DMS79 (cell line): ENCODE results near the gene CACNA2D2.
A peak's percentile ranks its signal among the peaks of the same experiment; 100 is the strongest.

Experiments used
- DNase-seq: peaks from one replicate; lab custom pipeline; 2025; lab: John Stamatoyannopoulos, UW

The CACNA2D2 gene

DNA sequence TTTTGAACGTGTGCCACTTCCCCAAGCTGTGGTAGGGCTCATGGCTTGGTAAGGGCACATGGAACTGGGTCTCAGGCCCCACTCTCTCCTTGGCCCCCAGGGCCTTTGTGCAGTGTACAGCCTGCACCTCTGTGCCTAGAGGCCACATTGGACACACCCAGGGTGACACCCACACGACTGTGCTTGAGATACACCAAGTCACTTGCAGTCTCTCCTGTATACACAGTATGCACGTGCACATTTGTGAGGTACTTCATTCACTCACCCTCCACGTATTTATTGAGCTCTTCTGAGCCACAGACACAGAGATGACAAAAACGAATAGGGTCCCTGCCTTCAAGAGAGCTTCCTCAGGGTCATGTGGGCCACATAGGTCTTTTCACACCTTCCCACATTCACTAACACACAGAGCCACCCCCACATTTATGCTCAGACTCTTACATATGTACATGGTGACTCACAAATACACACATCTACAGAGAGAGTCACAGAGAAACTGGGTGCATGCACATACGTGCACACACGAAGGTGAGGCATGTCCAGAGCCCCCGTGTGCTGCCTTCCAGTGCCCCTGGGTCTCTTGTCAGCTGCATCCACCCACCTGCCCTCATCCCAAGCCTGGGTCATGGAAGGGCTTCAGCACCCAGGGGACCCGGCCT, 134.3 kb downstream of the CACNA2D2 start:
- DNase-seq = no peak

DNA sequence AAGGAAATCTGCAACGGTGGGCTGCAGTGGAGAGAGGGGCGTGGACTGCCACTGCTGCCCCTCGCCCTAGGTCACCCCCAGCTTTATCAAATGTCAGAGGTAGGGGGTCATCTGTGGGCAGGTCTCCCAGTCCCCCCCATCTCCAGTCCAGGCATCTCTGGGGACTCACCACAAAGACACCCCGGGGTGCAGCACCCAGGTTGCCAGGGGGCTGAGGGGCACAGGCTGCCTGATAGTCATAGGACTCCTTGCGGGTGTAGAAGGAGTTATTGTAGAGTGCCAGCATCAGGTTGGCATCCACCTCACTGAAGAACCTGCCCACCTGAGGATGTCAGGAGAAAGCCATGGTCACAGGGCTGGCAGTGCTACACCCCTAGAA, 137.6 kb downstream of the CACNA2D2 start:
- DNase-seq = no peak

DNA sequence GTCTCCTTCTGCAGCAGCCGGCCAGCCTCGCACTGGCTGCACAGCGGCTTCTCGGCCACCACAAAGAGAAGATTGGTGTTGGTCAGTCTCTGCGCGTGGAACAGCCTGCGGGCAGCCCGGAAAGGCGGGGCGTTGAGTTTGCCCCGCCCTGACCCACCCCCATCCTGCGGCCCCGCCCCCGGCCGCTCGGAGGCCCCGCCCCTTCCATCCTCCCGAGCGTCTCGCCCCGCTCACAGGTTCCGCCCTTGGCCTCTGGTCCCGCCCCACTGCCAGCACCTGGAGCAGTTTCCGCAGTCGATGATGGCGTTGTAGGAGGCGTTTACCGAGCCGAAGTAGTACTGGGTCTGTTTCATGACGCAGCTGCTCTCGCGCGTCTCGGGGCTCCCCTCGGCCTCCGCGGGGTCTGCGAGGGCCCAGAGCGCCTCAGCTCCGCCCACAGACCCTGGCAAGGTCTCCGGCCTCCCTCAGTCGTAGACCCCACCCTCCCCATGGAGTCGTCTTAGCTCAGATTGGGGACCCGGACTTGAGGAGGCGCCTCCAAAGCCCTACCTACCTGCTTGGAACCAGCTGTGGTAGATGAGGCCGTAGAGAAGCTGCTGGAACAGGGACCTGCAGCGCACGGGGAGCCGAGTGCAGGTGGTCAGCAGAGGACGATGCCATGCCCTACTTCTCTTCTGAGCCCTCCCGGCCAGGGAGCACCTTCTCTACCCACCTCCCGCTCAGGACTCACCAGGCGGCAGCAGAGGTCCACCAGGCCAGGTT, 138.2 kb downstream of the CACNA2D2 start:
- no peak for DNase-seq

DNA sequence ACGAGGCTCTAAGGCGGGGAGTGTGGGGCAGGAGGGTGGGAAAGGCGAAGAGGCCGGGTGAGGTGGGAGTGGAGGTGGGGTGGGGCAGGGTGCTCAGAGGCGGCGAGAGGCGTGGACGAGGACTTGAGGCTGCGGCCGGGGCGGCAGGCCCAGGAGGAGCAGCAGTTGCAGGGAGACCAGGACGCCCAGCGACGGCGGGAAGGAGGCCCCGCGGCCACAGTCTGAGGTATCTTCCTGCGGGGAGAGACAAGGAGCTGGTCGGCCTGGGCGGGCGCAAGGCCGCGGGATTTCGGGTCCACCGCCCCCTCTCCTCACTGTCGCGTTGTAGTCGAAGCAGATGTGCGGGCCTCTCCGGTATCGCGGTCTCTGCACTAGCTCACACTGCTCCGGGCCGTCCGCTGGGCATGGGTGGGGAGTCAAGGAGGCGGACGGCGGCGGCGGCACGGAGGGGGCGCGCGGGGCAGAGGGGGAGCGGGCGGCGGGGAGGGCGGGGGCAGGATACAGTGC, 138.8 kb downstream of the CACNA2D2 start:
- no peak for DNase-seq

DNA sequence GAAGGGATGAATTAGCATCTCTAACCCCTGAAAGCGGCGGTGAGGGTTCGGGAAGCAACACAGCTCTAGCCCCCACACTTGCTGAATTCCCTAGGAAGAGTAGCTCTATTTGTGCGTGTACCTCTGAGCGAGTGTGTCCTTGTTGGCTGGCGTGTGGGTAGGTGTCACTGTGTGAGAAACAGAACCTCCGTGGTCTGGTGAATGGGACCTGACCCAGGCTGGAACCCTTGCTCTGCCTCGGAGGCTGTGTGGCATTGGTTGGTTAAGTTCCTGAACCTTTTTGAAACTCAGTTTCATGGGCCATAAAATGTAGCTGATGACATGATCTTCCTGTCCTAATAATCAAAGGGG, 143.7 kb downstream of the CACNA2D2 start:
- no peak for DNase-seq

DNA sequence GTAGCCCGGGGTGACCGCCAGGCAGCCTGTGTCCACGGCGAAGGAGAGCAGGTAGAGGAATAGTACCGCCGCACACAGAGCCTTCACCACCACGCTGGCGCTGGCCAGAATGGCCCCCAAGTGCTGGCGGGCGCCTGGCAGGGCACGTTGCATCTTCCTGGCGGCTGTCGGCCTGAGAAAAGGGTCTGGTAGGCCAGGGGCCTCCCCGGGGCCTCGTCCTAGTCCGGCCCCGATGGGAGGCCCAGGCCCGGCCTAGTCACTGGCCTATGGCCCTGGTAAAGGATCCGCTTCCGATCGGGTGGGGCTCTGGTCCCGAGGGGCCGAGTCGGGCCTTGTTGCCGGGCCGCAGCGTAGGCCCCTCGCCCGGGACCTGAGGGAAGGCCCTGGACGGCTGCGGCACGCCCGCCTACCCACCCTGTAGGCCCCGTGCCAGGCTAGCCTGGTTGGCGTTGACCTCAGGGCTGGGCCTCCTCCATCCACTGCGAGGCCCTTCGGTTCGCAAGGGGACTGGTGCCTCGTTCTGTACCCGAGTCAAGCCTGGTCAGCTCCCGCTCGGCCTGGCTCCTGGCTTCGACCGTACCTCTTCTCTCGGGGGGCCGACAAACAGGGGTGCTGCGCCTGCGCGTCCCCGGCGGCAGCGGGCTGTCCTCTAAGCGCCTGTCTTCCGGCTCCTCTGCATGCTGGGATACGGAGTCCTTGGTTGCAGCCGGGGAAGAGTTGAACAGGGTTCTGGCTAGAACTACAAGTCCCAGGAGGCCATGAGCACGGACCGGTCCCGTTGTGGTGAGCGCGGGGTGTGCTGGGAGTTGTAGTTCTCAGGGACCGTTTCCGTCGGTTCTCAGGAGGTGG, 144.3 kb downstream of the CACNA2D2 start, which contains the start of gene TMEM115:
Gene TMEM115 (minus strand): TSS at position 611 of the 849 bp plus-strand sequence. CDS start 458 bp downstream, at position 153.
- DNase-seq = peak; percentile 90

DNA sequence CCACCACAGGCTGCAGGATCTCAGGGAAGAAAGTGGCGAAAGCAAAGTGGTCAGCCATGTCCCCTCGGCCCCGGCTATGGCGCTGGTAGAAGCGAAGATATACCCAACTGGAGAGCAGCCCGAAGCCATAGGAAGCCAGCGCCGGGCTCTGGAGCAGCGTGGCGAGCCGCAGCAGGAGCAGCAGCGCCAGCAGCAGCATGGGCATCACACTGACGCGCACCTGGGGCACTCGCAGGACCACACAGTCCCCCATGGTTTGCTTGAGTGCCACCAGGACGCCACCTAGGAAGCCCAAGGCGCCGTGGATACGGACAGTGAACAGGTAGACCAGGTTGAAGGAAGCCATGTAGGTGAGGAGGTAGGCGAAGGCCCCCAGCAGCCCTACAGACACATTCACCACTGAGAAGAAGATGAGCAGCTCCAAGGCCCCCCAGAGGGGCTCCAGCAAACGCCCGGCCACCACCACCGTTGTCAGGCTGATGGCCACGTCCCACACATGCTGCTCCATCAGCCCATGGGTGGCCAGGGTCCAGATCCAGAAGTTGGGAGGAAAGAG, 145.0 kb downstream of the CACNA2D2 start:
- no peak for DNase-seq

DNA sequence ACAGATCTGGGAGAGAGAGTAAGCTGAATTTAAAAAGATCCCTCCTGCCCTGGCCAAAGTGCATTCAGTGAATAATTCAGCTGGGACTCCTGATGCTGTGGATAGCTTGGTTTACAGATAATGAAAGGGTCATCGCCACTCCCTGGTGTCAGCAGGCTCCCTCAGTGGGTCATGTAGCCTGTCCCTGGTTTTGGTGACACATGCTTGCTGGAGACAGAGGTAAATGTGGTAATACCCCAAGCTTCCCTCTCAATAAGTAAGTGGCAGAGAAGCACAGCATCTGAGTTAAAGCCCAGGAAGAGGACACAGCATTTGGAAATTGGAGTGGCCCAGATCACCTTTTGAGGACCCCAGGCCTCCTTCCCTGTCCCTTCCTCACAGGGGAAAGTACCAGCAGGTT, 146.0 kb downstream of the CACNA2D2 start:
- DNase-seq = no peak

DNA sequence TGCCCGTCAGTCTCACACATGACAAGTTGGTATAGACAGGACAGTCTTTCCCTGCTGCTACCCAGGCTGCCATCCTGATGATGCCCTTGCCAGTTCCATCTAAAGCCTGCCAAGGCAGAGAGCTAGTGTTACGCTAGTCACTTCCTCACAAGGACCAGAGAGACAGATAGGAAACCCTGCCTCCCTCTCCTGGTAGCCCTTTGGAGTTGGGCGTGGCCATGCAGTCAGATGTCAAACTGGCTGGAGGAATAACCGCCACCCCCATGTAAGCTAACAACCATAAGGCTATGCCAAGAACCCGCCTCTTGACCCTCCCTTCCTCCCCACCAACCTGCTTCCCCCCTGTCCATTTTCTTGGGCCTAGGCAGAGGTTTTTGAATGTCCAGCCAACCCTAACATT, 146.9 kb downstream of the CACNA2D2 start:
- DNase-seq = no peak

DNA sequence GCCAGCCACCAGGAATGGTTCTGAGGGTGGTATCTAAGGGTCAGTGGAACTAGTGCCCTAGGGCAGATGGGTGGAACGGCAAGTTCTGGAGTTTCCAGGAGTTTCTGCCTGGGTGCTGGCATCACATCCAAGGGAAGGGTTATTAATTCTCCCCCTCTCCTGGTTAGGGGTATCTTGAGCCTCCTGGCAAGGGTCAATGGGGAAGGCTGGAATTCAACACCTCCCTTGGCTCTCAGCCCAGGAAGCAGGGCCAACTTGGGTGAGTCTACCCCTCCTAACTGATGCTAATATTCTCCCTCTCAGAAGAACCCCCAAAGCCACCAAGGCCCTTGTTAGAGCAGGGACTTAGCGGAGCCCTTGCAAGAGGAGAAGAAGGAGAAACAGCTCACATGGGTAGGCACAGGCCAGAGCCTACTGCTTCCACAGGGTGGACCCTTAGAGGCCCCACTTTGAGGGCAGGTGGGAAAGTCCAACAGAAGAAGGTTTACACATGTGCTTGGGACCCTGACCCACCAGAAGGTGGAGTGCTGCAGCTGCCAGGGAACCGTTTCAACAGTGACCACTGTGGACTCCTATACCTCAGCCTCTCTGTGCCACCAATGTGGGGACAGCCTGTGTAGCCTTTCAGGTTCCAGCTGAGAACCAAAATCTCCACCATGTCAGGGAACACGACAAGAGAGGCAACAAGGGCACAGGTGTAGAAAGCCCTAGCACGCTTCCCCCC, 147.4 kb downstream of the CACNA2D2 start:
- DNase-seq = no peak

DNA sequence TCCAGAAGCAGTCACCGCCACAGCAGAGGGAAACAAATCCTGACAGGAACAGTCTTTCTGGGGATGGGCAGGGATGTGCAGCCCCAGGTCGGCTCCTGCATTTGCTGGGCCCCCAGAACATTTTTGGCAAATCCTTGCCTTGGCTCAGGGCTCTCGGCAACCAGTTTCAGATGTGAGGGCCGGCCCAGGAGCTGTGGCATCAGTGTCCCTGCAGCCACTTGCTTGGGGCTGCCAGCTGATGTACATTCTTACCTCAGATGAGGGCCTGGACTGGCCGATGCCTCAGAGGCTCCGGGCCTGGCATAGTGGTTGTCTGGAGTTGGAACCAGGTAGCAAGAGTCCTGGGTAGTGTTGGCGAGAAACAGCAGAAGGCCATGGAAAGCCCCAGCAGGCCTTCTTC, 148.6 kb downstream of the CACNA2D2 start:
- no peak for DNase-seq

DNA sequence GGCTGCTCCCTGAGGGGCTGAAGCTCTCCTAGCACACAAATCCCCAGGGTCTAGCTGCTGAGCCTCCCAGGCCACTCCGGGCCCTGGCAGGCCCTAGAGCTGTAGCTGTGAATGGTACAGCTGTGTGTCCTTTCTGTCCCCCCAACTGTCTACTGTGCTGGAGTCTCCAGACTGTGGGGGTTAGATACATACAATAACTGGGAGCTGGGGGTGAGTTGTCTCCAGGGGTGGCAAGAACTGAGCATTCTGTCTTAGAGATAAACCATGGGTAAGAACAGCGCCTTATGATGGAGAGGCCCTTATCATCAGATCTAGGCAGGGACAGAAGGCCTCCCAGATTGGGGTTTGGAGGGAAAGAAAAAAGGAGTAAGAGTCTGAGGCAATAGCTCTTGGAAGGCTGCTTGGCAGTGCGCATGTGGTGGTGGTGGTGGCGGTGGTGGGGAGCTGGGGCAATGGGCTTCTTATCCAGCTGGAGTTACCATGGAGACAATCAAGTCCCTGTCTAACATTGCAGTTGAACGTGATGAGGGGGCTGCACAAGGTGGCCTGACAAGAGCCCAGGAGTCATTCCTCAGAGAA, 149.2 kb downstream of the CACNA2D2 start:
- no peak for DNase-seq

DNA sequence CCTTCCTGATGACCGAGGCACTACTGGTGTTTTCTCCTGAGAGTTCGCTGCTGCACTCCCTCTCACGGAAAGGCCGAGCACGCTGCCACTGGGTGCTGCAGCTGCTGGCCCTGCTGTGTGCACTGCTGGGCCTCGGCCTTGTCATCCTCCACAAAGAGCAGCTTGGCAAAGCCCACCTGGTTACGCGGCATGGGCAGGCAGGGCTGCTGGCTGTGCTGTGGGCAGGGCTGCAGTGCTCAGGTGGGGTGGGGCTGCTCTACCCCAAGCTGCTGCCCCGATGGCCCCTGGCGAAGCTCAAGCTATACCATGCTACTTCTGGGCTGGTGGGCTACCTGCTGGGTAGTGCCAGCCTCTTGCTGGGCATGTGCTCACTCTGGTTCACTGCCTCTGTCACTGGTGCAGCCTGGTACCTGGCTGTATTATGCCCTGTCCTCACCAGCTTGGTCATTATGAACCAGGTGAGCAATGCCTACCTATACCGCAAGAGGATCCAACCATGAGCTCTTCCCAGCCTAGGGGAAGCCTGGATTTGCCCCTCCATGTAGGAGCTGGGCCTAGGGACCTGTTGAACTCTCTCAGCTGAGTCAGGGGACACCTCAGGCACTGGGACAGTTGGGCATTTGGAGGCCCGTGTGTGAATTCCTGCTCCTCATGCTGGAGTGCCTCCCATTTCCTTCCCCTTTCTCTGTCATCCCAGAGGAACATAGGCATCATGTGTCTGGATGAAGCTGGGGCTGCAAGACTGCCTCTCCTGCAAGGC, 150.0 kb downstream of the CACNA2D2 start:
- DNase-seq = no peak

DNA sequence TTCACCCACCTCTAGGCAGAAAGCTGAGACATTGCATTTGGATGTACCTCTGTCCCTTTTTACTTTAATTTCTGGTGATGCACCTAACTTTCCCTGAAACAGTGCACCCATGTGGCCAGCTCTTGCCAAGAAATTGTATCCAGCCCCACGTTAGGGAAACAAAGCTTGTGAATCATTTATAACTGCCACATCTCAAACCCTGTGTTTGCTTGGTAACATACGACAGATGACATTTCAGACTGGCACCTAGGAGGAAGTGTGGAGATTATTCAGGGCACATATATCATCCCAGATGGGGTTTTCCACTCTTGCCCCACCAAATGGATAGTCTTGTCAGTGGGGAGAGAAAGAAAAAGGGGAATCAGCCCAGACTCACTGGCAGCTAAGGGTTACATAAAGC, 150.7 kb downstream of the CACNA2D2 start:
- DNase-seq = no peak

DNA sequence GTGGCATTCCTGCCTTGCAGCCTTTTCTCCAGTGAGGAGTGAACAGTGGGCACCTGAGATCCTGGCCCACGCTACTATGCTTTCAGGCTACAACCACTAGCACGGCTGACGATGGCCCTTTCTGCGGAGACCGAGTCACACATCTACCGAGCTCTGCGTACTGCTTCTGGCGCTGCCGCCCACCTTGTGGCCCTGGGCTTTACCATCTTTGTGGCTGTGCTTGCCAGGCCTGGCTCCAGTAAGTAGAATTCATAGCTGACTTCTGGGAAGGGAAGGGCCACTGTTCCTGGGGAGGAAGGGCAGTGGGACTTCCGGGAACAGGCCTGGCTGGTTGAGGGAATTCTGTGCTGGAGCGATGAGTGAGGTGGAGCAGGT, 152.1 kb downstream of the CACNA2D2 start:
- no peak for DNase-seq

DNA sequence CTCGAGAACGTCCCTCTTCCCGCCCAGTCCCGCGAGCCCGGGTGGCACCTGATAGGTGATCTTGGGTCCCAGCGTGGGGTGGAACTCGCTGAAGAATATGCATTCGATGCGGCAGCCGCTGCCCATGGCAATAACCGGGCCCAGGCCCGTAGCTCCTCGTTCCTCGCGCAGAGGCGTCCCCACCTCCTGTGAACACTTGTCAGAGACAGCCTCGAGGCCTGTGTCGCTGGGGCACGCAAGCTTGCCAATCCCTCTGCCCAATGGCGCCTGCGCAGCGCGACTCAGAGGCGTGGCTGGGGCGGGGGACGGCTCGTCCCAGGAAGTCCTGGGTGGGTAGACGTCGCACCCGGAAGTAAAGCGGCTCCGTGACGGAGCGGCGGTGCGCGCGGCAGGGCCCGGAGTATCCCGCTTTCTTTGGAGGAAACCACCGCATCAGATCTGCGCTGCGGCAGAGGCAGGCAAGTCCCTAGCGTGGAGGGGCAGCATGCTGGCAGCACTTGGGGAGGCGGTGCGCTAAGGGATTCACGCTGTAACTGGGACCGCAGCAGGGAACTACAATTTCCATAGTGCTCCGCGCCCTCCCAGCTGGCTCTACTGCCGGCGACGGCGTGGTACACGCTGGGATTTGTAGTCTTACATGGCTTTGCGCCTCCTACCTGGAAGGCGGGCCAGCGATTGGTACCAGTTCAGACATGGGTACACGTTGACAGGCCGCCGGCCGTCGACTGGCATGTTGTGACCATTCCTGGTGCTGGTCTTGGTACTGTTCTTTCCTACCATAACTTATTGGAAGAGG, 152.7 kb downstream of the CACNA2D2 start, which contains the start of the genes CYB561D2 and NPRL2:
Gene CYB561D2 (plus strand): TSS at position 336 of the 796 bp plus-strand sequence. CDS start 572 bp downstream, outside the sequence.
Gene NPRL2 (minus strand): TSS at position 249 of the 796 bp plus-strand sequence. CDS start 123 bp downstream, at position 126.
- DNase-seq = peak; percentile 75

DNA sequence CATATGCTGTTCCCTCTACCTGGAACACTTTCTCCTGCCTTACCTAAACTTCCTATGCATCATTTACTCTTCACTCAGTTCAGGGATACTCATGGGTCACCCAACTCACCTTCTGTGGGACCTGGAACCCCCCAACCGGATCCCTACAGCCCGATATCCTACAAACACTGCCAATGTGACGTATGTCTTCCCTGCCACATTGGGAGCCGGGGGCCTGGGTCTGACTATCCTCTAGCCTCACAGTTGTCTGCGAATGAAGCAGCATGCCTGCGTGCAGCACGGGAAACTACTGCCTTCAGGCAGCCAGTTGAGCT, 153.3 kb downstream of the CACNA2D2 start:
- no peak for DNase-seq

DNA sequence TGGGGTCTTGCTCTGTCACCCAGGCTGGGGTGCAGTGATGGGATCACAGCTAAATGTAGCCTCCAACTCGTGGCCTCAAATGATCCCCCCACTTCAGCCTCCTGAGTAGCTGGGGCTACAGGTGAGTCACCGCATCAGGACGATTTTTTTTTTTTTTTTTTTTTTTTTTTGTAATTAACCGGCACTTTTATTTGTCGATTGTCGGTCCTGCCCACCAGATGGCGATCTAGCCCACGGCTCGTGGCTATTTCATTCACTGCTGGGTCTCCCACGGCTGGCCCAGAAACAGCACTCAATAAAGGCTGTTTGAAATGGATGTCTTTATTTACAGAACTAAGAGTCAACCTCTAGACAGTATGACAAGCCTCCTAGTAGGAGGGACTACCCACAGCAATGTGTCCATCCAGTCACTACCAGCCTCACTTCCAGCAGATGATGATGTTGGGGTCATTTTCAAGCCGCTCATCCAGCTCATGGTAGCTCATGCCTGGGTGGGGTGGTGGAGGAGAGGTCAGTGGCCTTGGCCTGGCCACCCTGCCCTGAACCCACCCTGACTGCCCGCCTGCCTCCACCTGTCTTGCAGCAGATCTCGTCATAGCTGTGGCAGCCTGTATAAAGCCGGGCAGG, 156.1 kb downstream of the CACNA2D2 start:
- DNase-seq = peak; percentile 42

DNA sequence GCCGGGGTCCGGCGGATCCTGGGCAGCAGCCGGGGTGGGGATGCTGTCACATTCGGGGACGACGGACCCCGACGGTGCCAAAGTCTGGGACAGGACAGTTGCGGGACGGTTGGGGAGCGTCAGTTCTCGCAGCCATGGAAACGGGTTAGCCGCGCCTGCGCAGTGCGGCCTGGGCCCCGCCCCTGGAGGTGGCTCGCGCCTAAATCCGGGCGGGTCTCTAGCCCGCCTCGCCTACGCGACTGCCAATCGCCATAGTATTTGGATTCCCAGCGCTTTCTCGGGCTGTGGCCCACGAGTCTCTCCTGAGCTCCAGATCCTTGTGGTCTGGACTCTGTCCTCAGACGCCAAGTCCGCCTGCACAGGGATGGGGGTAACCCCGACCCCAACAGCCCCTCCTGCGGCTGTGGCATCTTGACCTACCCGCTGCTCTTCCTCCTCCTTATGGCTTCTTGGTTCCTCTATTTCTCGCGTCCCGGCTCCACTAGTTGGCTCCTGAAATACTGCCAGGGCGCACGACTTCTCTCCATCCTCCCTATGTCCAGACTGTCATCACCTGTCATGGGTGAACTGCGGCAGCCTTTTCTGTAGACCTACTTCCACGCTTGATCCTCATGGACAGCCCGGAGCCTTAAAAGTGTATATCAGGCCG, 157.7 kb downstream of the CACNA2D2 start, which contains the start of gene ZMYND10:
Gene ZMYND10 (minus strand): TSS at position 147 of the 649 bp plus-strand sequence. CDS start 153 bp downstream, outside the sequence.
- DNase-seq = no peak
